Right ventricle myocardium superior (tissue), 1 donor: ENCODE results near the gene SSR1. TPM values are rescaled to one million over a fixed set of nuclear protein-coding genes. Genes with fewer than 3 reads are reported as not detected.
A peak's percentile ranks its signal among the peaks of the same experiment; 100 is the strongest.
"Not testable (repeated sequence)": the region's sequence is repeated elsewhere in the genome, so short reads cannot be mapped to it uniquely, and the experiment has no call there.

ENCODE experiments used
- ATAC-seq: fragments of 200-7000 bp; cut with Tn5 transposase; one replicate; pipeline ENCODE4 v1.9.1; 2020; ENCODE audit warnings: mild to moderate bottlenecking; ENCODE audit not compliant: poor library complexity
- DNase-seq: peaks from one replicate; pipeline ENCODE4 v3.0.0-alpha.2; 2020
- intact Hi-C: fragments of 100-400 bp; cut with DNase I; formaldehyde crosslinking; loops from one replicate; pipeline ENCODE4 v1.11.2; 2022
- total RNA-seq: library from RNA; stranded (reverse); fragmentation: NEBNext Ultra II Directional; extraction: Animal tissue kit (Norgen Biotek cat#: 25700); gene quantifications from one replicate; pipeline ENCODE4 v1.2.1, GENCODE V29; 2021
- donor health status: DM: no; HTN: yes; CAD: no; lungs with severe emphysema.

The SSR1 gene
- total RNA-seq, 1 donor from 2014 or later, result 47.5 TPM

- intact Hi-C loops, result no loop called here
- ATAC-seq, result peak; percentile 66
- DNase-seq, result no peak
These were observed 11.5 kb upstream of the SSR1 start for GRCh38 chr6:7324520-7324919.

GRCh38 chr6:7323074-7323473, 10.1 kb upstream of the SSR1 start:
- DNase-seq (no peak), ATAC-seq (no peak)
- intact Hi-C loops, result no loop called here

DNA sequence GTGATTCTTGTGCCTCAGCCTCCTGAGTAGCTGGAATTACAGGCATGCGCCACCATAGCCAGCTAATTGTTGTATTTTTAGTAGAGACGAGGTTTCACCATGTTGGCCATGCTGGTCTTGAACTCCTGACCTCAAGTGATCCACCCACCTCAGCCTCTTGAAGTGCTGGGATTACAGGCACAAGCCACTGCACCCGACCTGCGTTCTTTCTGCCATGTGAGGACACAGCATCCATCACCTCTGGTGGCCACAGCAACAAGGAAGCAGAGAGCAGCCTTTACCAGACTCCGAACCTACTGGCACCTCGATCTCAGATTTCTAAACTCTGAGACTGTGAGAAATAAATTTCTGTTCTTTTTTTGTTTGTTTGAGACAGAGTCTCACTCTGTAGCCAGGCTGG, 8.9 kb upstream of the SSR1 start:
- DNase-seq, ATAC-seq, intact Hi-C loops: not testable (repeated sequence)

DNA sequence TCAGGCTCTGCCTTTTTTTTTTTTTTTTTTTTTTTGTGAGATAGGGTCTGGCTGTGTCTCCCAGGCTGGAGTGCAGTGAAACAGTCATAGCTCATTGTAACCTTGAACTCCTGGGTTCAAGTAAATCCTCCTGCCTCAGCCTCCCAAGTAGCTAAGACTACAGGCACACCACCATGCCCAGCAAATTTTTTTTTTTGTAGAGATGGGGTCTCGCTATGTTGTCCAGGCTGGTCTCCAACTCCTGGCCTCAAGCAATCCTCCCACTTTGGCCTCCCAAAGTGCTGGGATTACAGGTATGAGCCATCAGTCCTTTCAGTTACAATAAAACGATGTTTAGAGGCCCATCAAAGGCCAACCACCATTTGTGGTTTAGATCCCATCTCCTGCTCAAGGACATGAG, 6.4 kb upstream of the SSR1 start:
- not testable (repeated sequence) for ATAC-seq
- intact Hi-C loops, result loop anchor here (10.0 kb wide), 1 partner anchor 295 kb away; no protein-coding TSS in a partner anchor

DNA sequence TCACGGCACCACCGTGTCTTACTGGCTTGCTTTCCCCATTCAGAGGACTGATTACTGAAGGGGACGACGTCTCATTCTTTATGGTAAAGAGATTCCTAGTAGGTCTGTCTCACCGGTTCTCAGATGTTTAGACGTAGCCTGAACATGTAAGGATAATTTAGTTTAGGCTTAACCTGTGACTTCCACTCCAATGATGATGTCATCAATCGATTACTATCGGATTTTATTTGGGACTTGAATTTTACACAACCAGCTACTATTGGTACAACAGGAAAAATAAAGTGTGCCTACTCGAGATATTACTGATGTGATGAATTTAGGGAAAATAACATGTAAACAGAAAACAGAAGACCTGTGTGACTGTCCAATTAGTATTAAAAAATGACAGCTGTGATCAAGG, 4.5 kb upstream of the SSR1 start:
- no peak for ATAC-seq
- no peak for DNase-seq
- intact Hi-C loops, result loop anchor here (10.0 kb wide), 1 partner anchor 297 kb away; no protein-coding TSS in a partner anchor

More for the DNA sequence above, 6.4 kb upstream of the SSR1 start:
- not testable (repeated sequence) for DNase-seq

DNA sequence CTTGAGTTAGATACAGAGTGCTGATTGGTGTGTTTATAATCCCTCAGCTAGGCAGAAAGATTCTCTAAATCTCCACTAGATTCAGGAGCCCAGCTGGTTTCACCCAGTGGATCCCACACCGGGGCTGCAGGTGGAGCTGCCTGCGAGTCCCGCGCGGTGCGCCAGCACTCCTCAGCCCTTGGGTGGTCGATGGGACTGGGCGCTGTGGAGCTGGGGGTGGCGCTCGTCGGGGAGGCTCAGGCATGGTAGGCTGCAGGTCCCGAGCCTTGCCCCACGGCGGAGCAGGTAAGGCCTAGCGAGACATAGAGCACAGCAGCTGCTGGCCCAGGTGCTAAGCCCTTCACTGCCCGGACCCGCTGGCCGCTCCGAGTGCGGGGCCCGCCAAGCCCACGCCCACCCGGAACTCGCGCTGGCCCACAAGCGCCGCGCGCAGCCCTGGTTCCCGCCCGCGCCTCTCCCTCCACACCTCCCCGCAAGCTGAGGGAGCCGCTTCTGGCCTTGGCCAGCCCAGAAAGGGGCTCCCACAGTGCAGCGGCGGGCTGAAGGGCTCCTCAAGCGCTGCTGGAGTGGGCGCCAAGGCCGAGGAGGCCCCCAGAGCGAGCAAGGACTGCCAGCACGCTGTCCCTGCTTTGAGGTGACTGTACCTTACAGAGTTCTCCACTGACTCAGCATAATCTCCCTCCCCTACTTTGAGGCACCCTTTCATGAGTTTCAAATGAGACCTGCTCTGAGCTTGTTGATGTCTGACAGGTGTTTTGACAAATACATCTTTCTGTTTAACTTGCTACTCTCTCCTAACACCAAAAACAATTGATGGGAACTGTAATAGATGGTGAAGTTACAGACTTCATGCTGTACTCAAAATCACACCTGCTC, 3.9 kb upstream of the SSR1 start:
- DNase-seq (no peak), ATAC-seq (no peak)
- intact Hi-C loops, result loop anchor here (10.0 kb wide), 1 partner anchor 298 kb away; no protein-coding TSS in a partner anchor

GRCh38 chr6:7315948-7316365, 3.0 kb upstream of the SSR1 start:
- intact Hi-C loops, result loop anchor here (10.0 kb wide), 1 partner anchor 299 kb away; no protein-coding TSS in a partner anchor
- no peak for DNase-seq
- ATAC-seq, result no peak

DNA sequence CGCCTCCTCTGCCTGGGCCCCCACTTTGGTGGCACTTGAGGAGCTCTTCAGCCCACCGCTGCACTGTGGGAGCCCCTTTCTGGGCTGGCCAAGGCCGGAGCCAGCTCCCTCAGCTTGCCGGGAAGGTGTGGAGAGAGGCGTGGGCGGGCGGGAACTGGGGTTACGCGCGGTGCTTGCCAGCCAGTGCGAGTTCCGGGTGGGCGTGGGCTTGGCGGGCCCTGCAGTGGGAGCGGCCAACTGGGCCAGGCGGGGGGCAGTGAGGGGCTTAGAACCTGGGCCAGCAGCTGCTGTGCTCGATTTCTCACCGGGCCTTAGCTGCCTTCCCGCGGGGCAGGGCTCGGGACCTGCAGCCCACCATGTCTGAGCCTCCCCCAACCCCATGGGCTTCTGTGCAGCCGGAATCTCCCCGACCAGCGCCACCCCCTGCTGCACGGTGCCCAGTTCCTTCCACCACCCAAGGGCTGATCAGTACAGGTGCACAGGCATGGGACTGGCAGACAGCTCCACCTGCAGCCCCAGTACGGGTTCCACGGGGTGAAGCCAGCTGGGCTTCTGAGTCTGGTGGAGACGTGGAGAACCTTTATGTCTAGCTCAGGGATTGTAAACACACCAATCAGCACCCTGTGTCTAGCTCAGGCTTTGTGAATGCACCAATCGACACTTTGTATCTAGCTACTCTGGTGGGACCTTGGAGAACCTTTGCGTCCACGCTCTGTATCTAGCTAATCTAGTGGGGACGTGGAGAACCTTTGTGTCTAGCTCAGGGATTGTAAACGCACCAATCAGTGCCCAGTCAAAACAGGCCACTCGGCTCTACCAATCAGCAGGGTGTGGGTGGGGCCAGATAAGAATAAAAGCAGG, 2.3 kb upstream of the SSR1 start:
- DNase-seq, ATAC-seq: not testable (repeated sequence)
- intact Hi-C loops, result loop anchor here (10.0 kb wide), 1 partner anchor 299 kb away; no protein-coding TSS in a partner anchor

- intact Hi-C loops, result loop anchor here (10.0 kb wide), 1 partner anchor 300 kb away; no protein-coding TSS in a partner anchor
- DNase-seq (no peak), ATAC-seq (no peak)
These were observed 1.4 kb upstream of the SSR1 start for GRCh38 chr6:7314414-7314813.

GRCh38 chr6:7313505-7314165, 636 bp upstream of the SSR1 start:
- ATAC-seq, result no peak
- DNase-seq, result no peak
- intact Hi-C loops, result loop anchor here (2.0 to 10.0 kb wide), 2 partner anchors 77 to 301 kb away; no protein-coding TSS in a partner anchor

DNA sequence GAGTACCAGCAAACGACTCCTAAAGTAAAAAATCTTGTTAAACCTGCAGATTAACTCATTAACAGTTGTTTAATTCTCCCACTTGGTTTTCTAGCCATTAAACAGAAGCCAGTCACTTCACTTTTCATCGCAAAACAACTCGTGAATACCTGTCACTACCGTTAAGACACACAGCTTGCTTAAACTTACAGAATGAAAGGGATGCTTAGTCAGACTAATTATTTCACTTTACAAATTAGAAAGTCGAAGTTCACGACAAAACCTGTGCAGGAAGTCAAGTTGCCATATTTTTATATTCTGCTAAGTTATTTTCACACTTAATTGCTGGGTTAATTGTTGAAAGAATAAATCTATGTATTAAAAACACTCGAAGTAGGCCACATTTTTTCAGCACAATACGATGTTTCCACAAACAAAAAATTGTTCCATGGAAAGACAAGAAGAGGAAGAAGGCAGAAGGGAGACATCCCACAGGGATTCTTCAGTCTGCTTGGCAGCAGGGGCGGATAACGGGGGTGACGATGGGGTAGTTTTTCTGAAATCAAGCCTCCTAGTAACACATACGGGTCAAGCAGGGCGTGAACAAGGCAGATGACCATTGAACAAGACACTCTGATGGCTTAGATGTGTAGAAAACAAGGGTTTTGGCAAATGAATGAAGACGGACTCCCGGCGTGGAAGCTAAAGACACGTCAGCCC, 933 bp downstream of the SSR1 start:
- no peak for DNase-seq
- intact Hi-C loops, result loop anchor here (2.0 to 10.0 kb wide), 2 partner anchors 79 to 303 kb away; no protein-coding TSS in a partner anchor
- peak; percentile 1 for ATAC-seq

DNA sequence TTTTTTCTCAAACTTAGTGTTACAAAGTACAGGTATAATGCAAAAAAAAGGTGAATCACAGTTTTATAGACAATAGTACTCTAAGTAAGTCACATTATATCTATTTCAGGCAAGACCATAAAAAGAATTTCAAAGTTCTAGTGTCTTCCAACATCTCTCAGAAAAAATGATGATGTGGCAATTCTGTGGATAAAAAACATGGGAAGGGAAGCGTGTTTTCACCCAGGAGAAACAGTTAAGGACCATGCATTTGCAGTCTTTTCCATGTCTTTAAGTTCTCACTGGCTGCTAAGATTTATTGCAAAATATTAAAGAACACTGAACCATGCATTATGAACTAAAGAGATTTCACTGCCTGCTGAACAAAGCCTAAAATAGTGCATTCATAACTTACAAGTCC, 1.8 kb downstream of the SSR1 start:
- no peak for DNase-seq
- ATAC-seq, result no peak
- intact Hi-C loops, result loop anchor here (10.0 kb wide), 1 partner anchor 304 kb away; no protein-coding TSS in a partner anchor

DNA sequence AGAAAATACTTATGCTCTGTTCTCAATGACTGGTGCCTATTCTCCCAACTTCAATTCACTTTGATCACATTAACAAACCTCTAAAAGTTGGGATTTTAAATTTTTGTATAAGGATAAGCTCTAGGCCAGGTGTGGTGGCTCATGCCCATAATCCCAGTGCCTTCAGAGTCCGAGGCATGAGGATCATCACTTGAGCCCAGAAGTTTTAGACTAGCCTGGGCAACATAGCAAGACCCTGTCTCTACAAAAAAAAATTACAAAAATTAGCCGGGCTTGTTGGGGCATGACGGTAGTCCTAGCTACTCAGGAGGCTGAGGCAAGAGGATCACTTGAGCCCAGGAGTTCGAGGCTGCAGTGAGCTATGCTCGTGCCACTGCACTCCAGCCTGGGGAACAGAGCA, 3.9 kb downstream of the SSR1 start:
- ATAC-seq (no peak), DNase-seq (no peak)
- intact Hi-C loops, result no loop called here

DNA sequence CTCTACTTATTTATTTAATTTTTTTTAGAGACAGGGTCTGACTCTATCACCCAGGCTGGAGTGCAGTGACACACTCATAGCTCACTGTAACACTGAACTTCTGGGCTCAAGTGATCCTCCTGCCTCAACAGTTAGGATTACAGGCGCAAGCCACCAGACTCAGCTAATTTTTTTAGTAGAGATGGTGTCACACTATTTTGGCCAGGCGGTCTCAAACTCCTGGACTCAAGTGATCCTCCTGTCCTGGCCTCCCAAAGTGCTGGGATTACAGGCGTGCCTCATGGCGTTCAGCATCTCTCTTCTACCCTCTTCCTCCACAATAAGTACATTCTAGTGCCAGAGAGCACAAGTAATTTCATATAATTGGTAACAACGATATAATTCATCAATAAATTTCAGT, 5.5 kb downstream of the SSR1 start:
- ATAC-seq, result no peak
- no peak for DNase-seq
- intact Hi-C loops, result no loop called here

DNA sequence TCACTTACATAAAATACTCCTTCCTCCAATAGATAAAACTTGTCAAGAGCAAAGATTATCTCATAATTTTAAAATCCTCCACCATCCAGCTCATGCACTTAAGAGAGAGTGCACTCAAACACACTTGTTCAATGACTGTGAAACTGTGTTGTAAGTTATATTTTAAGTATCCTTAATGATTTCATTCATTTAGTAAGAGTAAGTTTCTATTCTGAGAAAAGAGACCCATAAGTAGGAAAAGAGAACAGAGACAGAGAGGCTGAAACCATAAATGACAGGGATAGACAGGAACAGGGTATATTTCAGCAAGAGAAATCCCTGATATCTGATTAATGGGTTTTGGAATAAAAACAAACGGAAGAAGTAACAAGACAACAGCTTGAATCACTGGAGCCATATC, 8.2 kb downstream of the SSR1 start:
- ATAC-seq (no peak), DNase-seq (no peak)
- intact Hi-C loops, result no loop called here

GRCh38 chr6:7301702-7302101, 11.3 kb downstream of the SSR1 start:
- DNase-seq, result no peak
- ATAC-seq, result no peak
- intact Hi-C loops, result no loop called here

DNA sequence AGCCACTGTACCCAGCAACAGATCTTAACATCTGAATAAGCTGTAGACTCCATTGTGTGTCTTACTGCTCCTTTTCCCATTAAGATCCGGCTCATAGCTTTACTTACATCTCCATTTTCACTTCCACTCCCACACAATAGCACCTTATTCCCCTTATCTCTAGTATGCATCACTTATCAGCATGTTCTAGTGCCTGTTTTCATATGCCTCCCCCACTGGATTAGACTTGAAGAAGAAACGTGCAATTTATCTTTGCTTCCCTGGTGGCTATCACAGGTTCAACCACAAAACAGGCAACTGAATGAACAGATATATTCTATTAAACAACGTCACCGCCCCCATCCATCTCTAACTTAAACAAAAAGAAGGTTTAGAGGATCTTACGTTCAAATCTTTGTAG, 12.1 kb downstream of the SSR1 start:
- intact Hi-C loops, result no loop called here

DNA sequence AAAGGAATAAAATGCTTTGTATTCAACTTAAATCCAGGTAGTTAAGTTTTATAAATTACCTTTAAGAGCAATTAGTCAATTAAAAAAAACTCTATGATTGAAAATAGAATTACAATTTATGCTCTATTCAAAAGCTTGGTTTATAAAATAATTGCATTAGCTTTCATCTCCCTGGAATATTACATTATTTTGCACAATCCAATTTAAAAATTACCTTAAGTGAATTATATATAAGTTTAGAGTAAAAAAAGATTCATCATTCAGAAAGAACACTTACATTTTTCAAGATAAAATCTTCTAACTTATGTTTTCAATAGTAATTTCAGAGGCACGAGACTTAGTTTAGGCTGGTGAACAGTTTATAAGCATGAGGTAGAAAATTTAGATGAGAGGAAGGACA, 14.9 kb downstream of the SSR1 start:
- DNase-seq (no peak), ATAC-seq (no peak)
- intact Hi-C loops, result loop anchor here (10.0 kb wide), 1 partner anchor 277 kb away; no protein-coding TSS in a partner anchor

More for the DNA sequence above, 12.1 kb downstream of the SSR1 start:
- ATAC-seq (no peak), DNase-seq (no peak)
